Esophagus (tissue), 2 donors: Measurements from ENCODE around the gene IGFBP2. TPM values are rescaled to one million over a fixed set of nuclear protein-coding genes. Genes with fewer than 3 reads are reported as not detected.
A peak's percentile ranks its signal among the peaks of the same experiment; 100 is the strongest.

Experiments
- H3K27ac ChIP-seq, 2 donors: one replicate each; pipeline ENCODE4 v1.5.1; 2013; ENCODE audit warnings: low read depth in 2 of 2, mild to moderate bottlenecking in 2 of 2, inconsistent platforms in 1 of 2, low read length in 1 of 2, moderate library complexity in 1 of 2
- H3K27me3 ChIP-seq, 2 donors: one replicate each; pipeline ENCODE4 v1.6.1; 2013; ENCODE audit warnings: low read length in 2 of 2, control low read depth in 1 of 2, mild to moderate bottlenecking in 1 of 2; ENCODE audit not compliant: insufficient read depth in 2 of 2, control insufficient read depth in 1 of 2
- H3K36me3 ChIP-seq, 2 donors: one replicate each; pipeline ENCODE4 v1.6.1; 2013; ENCODE audit warnings: low read length in 1 of 2; ENCODE audit not compliant: control insufficient read depth in 2 of 2, insufficient read depth in 2 of 2
- H3K4me1 ChIP-seq, 2 donors: one replicate each; pipeline ENCODE4 v1.6.1; 2013; ENCODE audit warnings: low read length in 1 of 2; ENCODE audit not compliant: control insufficient read depth in 2 of 2, insufficient read depth in 2 of 2
- H3K4me3 ChIP-seq, 2 donors: one replicate each; pipeline ENCODE4 v1.5.1; 2013; ENCODE audit warnings: low read length in 2 of 2, mild to moderate bottlenecking in 2 of 2, low read depth in 1 of 2, moderate library complexity in 1 of 2
- H3K9me3 ChIP-seq, 2 donors: one replicate each; pipeline ENCODE4 v1.6.1; 2013; ENCODE audit warnings: mild to moderate bottlenecking in 2 of 2, low read depth in 1 of 2, low read length in 1 of 2, moderate library complexity in 1 of 2; ENCODE audit not compliant: control insufficient read depth in 2 of 2, insufficient read depth in 1 of 2
- WGBS, 2 donors: extraction: QIAGEN DNeasy Blood & Tissue Kit; methylation state at CpG; one replicate each; pipeline ENCODE4 v1.1.7; 2013; 5-methylcytosine and 5-hydroxymethylcytosine counted together
- polyA plus RNA-seq, 2 donors: library from polyadenylated mRNA; stranded (reverse); fragments of 200-250 nt; gene quantifications; one replicate each; pipeline ENCODE4 v1.2.3, GENCODE V29; 2013
- donor health status: healthy with polysubstance abuse.
- donor health status: Bipolar disorder and iron deficiency.

Gene IGFBP2
- polyA plus RNA-seq, 2 donors = 93.6 to 138 TPM

GRCh38 chr2:216659276-216659675 lies 26.1 kb downstream of the IGFBP2 start:
- WGBS, 2 donors = 44 to 46% methylated on average over 6 of the region's 6 CpGs
- H3K4me3 ChIP-seq = no peak overlapping the region
- H3K27ac ChIP-seq = peak overlapping the region; percentile 77 to 80
- H3K27me3 ChIP-seq = no peaks in the 10 kb centered on the region
- no peaks in the 10 kb centered on the region for H3K9me3 ChIP-seq
- peaks cover 0 to 10% of the 10 kb centered on the region in 2 donors for H3K36me3 ChIP-seq
- H3K4me1 ChIP-seq = peaks cover 4 to 12% of the 10 kb centered on the region in 2 donors

- Histone ChIP-seq H3K27ac (no peak overlapping the region), H3K4me1 (peaks cover 8 to 17% of the 10 kb centered on the region in 2 donors), H3K9me3 (no peaks in the 10 kb centered on the region), H3K4me3 (no peak overlapping the region), H3K36me3 (peaks cover 0 to 10% of the 10 kb centered on the region in 2 donors), H3K27me3 (no peaks in the 10 kb centered on the region)
- 90 to 92% methylated on average over 10 of the region's 10 CpGs for WGBS, 2 donors
Measured at GRCh38 chr2:216660496-216660895, 27.3 kb downstream of the IGFBP2 start.

DNA sequence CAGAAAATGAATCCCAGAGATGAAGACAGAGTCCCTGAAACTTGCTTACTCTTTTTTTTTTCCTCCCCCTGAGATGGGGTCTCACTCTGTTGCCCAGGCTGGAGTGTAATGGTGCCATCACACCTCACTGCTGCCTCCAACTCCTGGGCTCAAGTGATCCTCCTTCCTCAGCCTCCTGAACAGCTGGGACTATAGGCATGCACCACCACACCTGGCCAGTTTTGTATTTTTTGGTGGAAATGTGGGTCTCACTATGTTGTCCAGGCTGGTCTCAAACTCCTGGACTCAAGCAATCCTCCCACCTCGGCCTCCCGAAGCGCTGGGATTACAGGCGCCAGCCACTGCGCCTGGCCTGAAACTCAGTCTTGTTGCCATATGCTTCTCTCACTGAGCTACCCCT lies 27.8 kb downstream of the IGFBP2 start:
- Histone ChIP-seq H3K4me3 (no peak overlapping the region), H3K36me3 (peaks cover 0 to 9% of the 10 kb centered on the region in 2 donors), H3K9me3 (no peaks in the 10 kb centered on the region), H3K27ac (no peak overlapping the region), H3K27me3 (no peaks in the 10 kb centered on the region), H3K4me1 (peaks cover 8 to 22% of the 10 kb centered on the region in 2 donors)
- 98 to 100% methylated on average over 5 of the region's 5 CpGs for WGBS, 2 donors

DNA sequence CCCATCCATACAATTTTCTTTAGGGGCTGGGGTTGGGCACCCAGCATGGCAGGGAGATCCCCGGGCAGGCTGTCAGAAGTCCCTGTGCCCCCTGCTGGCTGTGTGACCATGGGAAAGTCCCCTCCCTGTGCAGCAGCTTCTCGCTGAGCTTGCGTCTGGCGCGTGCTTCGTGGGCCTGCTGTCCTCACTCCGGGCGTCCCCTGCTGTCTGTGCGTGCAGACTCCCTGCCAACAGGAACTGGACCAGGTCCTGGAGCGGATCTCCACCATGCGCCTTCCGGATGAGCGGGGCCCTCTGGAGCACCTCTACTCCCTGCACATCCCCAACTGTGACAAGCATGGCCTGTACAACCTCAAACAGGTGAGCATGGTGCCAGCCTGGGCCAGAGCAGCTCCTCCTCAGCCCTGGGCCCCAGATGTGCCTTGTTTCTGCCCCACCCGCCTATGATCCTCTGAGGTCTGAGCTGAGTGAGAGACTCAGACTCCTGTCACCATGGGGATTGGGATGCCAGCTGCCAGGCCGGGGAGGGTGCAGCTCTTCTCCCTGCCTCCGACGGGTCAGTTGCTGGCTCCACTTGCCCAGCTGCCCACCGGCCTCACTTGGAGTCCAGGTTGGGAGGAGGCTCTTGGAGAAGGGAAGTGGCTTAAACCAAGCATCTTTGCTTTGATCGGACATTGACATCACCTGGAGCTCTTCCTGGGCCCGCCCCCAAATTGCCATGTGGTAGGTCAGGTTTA lies 28.6 kb downstream of the IGFBP2 start:
- H3K27ac ChIP-seq = no peak overlapping the region
- no peak overlapping the region for H3K4me3 ChIP-seq
- peaks cover 0 to 7% of the 10 kb centered on the region in 2 donors for H3K36me3 ChIP-seq
- WGBS, 2 donors = 84 to 85% methylated on average over 20 of the region's 20 CpGs
- H3K4me1 ChIP-seq = peaks cover 8 to 21% of the 10 kb centered on the region in 2 donors
- no peaks in the 10 kb centered on the region for H3K27me3 ChIP-seq
- no peaks in the 10 kb centered on the region for H3K9me3 ChIP-seq

DNA sequence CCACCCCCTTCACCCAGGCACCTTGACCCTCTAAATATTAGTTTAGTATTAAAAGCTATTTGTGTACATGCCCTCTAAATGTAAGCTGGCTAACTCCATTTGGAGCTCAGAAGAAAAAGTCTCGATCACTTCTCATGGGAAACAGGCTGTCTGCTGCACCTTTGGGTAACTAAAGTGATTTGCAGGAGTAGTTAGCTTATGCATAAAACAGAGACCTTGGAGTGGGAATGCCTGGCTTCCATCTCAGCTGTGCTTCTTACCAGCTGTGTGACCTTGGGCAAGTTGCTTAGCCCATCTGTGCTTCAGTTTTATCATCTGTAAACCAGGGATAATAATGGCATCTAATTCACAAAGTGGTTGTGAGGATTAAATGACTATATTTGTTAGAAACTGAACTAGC lies 29.9 kb downstream of the IGFBP2 start:
- Histone ChIP-seq H3K4me3 (no peak overlapping the region), H3K4me1 (peaks cover 5 to 18% of the 10 kb centered on the region in 2 donors), H3K27me3 (no peaks in the 10 kb centered on the region), H3K9me3 (no peaks in the 10 kb centered on the region), H3K27ac (no peak overlapping the region), H3K36me3 (peaks cover 0 to 7% of the 10 kb centered on the region in 2 donors)
- WGBS, 2 donors = 90 to 95% methylated on average over 1 of the region's 1 CpG

DNA sequence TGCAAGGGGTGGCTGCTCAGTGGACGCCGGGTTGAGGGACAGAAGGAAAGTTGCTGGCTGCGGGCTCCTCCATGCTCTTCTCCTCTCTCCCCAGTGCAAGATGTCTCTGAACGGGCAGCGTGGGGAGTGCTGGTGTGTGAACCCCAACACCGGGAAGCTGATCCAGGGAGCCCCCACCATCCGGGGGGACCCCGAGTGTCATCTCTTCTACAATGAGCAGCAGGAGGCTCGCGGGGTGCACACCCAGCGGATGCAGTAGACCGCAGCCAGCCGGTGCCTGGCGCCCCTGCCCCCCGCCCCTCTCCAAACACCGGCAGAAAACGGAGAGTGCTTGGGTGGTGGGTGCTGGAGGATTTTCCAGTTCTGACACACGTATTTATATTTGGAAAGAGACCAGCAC lies 30.6 kb downstream of the IGFBP2 start:
- 82 to 87% methylated on average over 18 of the region's 18 CpGs for WGBS, 2 donors
- Histone ChIP-seq H3K4me3 (no peak overlapping the region), H3K27ac (no peak overlapping the region), H3K9me3 (no peaks in the 10 kb centered on the region), H3K36me3 (peaks cover 0 to 7% of the 10 kb centered on the region in 2 donors), H3K4me1 (peaks cover 5 to 18% of the 10 kb centered on the region in 2 donors), H3K27me3 (no peaks in the 10 kb centered on the region)

- Histone ChIP-seq H3K9me3 (no peaks in the 10 kb centered on the region), H3K27ac (peak overlapping the region; percentile 25 to 84), H3K27me3 (no peaks in the 10 kb centered on the region), H3K4me1 (peaks cover 5 to 15% of the 10 kb centered on the region in 2 donors), H3K36me3 (peaks cover 0 to 7% of the 10 kb centered on the region in 2 donors), H3K4me3 (no peak overlapping the region)
- 46 to 60% methylated on average over 6 of the region's 6 CpGs for WGBS, 2 donors
Measured at GRCh38 chr2:216664593-216665034, 31.4 kb downstream of the IGFBP2 start.

- H3K27ac ChIP-seq = peak overlapping the region; percentile 25 to 84
- WGBS, 2 donors = 23 to 28% methylated on average over 7 of the region's 7 CpGs
- no peak overlapping the region for H3K4me3 ChIP-seq
- peaks cover 0 to 7% of the 10 kb centered on the region in 2 donors for H3K36me3 ChIP-seq
- H3K4me1 ChIP-seq = peaks cover 5 to 13% of the 10 kb centered on the region in 2 donors
- no peaks in the 10 kb centered on the region for H3K27me3 ChIP-seq
- no peaks in the 10 kb centered on the region for H3K9me3 ChIP-seq
Measured at GRCh38 chr2:216665242-216665641, 32.0 kb downstream of the IGFBP2 start.

DNA sequence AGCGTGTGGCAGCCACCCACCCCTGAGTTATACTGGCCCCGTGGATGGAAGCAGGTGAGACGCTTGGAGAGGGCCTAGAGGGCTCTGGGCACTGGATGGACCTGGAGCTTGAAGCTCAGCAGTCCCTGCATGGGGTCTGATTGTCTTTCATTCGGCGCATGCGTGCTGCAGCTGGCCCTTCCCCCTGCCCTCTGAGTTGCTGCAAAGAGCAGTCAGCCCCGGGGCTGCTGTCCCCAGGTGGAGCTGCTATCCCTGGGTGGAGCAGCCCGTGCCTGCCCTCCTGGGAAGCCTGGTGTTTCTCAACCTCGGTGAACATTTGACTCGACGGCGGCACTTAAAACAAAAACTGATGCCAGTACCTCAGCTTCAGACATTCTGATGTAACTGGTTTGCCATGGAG lies 32.5 kb downstream of the IGFBP2 start:
- Histone ChIP-seq H3K4me1 (peaks cover 5 to 13% of the 10 kb centered on the region in 2 donors), H3K27me3 (no peaks in the 10 kb centered on the region), H3K27ac (peak overlapping the region; percentile 25 to 56), H3K36me3 (peaks cover 0 to 7% of the 10 kb centered on the region in 2 donors), H3K9me3 (no peaks in the 10 kb centered on the region), H3K4me3 (no peak overlapping the region)
- WGBS, 2 donors = 32 to 35% methylated on average over 12 of the region's 12 CpGs
